ENCODE results near the gene SIGLEC11.

SIGLEC11 gene

DNA sequence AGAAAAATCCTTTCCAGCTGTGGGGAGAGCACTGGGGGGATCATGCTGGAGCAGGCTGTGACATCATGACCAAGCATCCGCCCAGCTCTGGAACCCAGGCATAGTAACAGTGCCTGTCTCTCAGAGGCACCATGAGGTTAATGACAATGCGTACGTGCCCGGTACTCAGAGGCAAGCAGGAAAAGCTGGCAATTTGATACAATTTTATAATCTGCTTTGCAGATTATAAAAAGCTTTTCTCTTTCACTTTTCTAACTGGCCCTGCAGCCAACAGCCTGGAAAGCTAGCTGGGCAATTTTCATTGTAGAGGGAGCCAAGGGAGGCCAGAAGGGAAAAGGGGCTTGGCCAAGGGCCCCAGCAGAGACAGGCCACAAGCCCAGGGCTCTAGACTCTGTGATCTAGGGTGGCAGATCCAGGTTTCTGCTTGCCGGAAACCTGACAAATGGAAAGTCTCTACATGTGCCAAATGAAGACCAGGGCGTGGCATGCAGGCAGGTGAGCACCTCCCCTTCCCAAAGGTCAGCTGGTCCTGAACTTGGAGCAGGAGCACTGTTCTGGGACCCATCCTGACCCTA, 41.5 kb upstream of the SIGLEC11 start:
- no peaks in the 10 kb centered on the region for H3K9me3 ChIP-seq (ENCODE audit: insufficient read depth, low read length)
- H2AFZ ChIP-seq (ENCODE audit: low read depth, low read length, severe bottlenecking), result no peak overlapping the region
- no peak overlapping the region for H3K9ac ChIP-seq (ENCODE audit: low read length)
- no peaks in the 10 kb centered on the region for H3K9me2 ChIP-seq (replicated peaks; ENCODE audit: insufficient read depth, low read length)
- H3K4me3 ChIP-seq (ENCODE audit: insufficient read depth, low read length, poor library complexity, severe bottlenecking), result no peak overlapping the region
- H3F3A ChIP-seq (ENCODE audit: insufficient read depth), result no peaks in the 10 kb centered on the region
- no peak for TF ChIP-seq EZH2phosphoT487 (conservative IDR thresholded peaks at IDR 0.05; ENCODE audit: low read length)
- TF ChIP-seq CTCF (IDR thresholded peaks at IDR 0.05; ENCODE audit: insufficient read depth, low read length, poor library complexity, severe bottlenecking), result no peak
- H3K79me2 ChIP-seq (ENCODE audit: insufficient read depth, low read length), result no peaks in the 10 kb centered on the region
- H4K20me1 ChIP-seq (ENCODE audit: low read depth, low read length), result no peaks in the 10 kb centered on the region
- H3K27me3 ChIP-seq (ENCODE audit: low read length), result no peaks in the 10 kb centered on the region
- no peak overlapping the region for H3K27ac ChIP-seq (ENCODE audit: low read depth, low read length)
- no peaks in the 10 kb centered on the region for H3K36me3 ChIP-seq (ENCODE audit: low read length)
- no peak overlapping the region for H3K4me2 ChIP-seq (ENCODE audit: low read depth, low read length, poor library complexity, severe bottlenecking)

DNA sequence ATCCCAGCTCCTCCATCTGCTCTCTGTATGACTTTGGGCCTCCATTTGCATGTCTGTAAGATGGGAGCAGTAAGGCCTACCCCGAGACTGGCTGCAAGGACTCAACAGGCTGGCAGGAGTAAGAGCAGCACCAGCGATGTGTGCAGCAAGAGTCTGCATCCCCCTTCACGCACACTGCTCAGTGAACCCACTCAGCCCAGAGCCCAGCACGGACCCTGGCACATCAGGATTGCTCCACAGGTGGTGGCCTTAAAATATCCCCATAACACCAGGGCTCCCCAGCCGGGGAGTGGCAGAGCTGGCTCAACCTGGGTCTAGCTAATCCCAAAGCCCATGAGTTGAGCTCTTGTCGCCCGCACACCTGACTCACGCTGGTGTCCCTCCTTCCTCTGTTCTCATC, 40.8 kb upstream of the SIGLEC11 start:
- no peaks in the 10 kb centered on the region for H3F3A ChIP-seq (ENCODE audit: insufficient read depth)

DNA sequence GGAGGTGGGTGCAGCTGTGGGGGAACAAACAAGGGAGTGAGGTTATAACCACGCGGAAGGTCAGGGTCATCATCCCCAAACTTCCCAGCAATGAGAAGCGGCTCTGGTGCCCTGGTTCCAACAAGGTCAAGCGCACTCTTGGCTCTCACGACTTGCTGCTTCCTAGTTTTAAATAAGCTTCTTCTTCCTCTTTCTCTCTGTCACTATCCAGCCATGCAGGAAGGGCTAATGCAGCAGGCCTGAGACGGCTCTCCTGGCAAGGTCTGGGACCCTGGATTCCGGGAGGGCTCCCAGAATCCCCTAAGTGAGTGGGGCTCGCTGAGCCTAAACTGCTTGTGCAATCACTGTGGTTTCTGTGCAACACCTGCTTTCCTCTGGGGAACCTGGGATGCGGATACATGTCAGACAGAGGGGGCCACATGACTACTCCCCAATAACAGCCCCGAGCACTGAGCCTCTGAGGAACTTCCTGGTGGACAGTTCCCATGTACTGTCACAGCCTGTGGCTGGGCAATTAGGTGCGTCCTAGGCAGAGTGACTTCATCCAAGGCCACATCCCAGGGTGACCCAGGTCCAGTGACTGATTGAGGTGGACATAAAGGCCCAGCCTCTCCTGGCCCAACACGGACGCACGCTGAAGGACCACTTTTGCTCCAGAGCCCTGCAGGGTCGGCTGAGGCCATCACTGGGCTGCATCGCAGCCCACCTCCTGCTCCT, 40.0 kb upstream of the SIGLEC11 start:
- TF ChIP-seq CTCF (IDR thresholded peaks at IDR 0.05; ENCODE audit: insufficient read depth, low read length, poor library complexity, severe bottlenecking) (no peak), EZH2phosphoT487 (conservative IDR thresholded peaks at IDR 0.05; ENCODE audit: low read length) (no peak)
- no peaks in the 10 kb centered on the region for H3K9me3 ChIP-seq (ENCODE audit: insufficient read depth, low read length)
- no peaks in the 10 kb centered on the region for H4K20me1 ChIP-seq (ENCODE audit: low read depth, low read length)
- no peaks in the 10 kb centered on the region for H3K36me3 ChIP-seq (ENCODE audit: low read length)
- no peak overlapping the region for H3K9ac ChIP-seq (ENCODE audit: low read length)
- no peak overlapping the region for H3K4me3 ChIP-seq (ENCODE audit: insufficient read depth, low read length, poor library complexity, severe bottlenecking)
- H3K27ac ChIP-seq (ENCODE audit: low read depth, low read length), result no peak overlapping the region
- no peaks in the 10 kb centered on the region for H3K9me2 ChIP-seq (replicated peaks; ENCODE audit: insufficient read depth, low read length)
- no peak overlapping the region for H3K4me2 ChIP-seq (ENCODE audit: low read depth, low read length, poor library complexity, severe bottlenecking)
- H3K79me2 ChIP-seq (ENCODE audit: insufficient read depth, low read length), result no peaks in the 10 kb centered on the region
- H3F3A ChIP-seq (ENCODE audit: insufficient read depth), result no peaks in the 10 kb centered on the region
- H2AFZ ChIP-seq (ENCODE audit: low read depth, low read length, severe bottlenecking), result no peak overlapping the region
- no peaks in the 10 kb centered on the region for H3K27me3 ChIP-seq (ENCODE audit: low read length)

More for the DNA sequence above, 40.8 kb upstream of the SIGLEC11 start:
- Histone ChIP-seq H3K9ac (ENCODE audit: low read length) (no peak overlapping the region), H3K27me3 (ENCODE audit: low read length) (no peaks in the 10 kb centered on the region), H3K4me3 (ENCODE audit: insufficient read depth, low read length, poor library complexity, severe bottlenecking) (no peak overlapping the region), H3K36me3 (ENCODE audit: low read length) (no peaks in the 10 kb centered on the region), H3K9me3 (ENCODE audit: insufficient read depth, low read length) (no peaks in the 10 kb centered on the region), H3K9me2 (replicated peaks; ENCODE audit: insufficient read depth, low read length) (no peaks in the 10 kb centered on the region), H3K27ac (ENCODE audit: low read depth, low read length) (no peak overlapping the region), H3K4me2 (ENCODE audit: low read depth, low read length, poor library complexity, severe bottlenecking) (no peak overlapping the region), H4K20me1 (ENCODE audit: low read depth, low read length) (no peaks in the 10 kb centered on the region), H2AFZ (ENCODE audit: low read depth, low read length, severe bottlenecking) (no peak overlapping the region), H3K79me2 (ENCODE audit: insufficient read depth, low read length) (no peaks in the 10 kb centered on the region)
- TF ChIP-seq CTCF (IDR thresholded peaks at IDR 0.05; ENCODE audit: insufficient read depth, low read length, poor library complexity, severe bottlenecking) (no peak), EZH2phosphoT487 (conservative IDR thresholded peaks at IDR 0.05; ENCODE audit: low read length) (no peak)

All from SU-DHL-6 (cell line).